Left colon (tissue), 2 donors: ENCODE data around the gene PLEKHA5. TPM values are rescaled to one million over a fixed set of nuclear protein-coding genes. Genes with fewer than 3 reads are reported as not detected.
A peak's percentile ranks its signal among the peaks of the same experiment; 100 is the strongest.

Source experiments
- ATAC-seq: fragments of 200-7000 bp; cut with Tn5 transposase; one replicate; pipeline ENCODE4 v1.9.1; 2020; ENCODE audit warnings: mild to moderate bottlenecking, moderate library complexity
- DNase-seq, 2 donors: peaks; one replicate each; pipeline ENCODE4 v3.0.0-alpha.2; 2020
- intact Hi-C, 2 donors: fragments of 100-400 bp; cut with DNase I in 1 of 2; cut with micrococcal nuclease in 1 of 2; formaldehyde crosslinking; loops; one replicate each; pipeline versions ENCODE4 v1.11.2 to v1.14.0; 2022; cut with DNase I, micrococcal nuclease
- total RNA-seq, 2 donors: library from RNA; stranded (reverse); fragmentation: NEBNext Ultra II Directional; extraction: Animal tissue kit (Norgen Biotek cat#: 25700); gene quantifications; one replicate each; pipeline ENCODE4 v1.2.1, GENCODE V29; 2021
- donor health status: DM: no; HTN: no; CAD: no.
- donor health status: DM: yes; HTN: yes; CAD: no.

The PLEKHA5 gene
- total RNA-seq, 2 donors from 2014 or later = 33.1 to 36.8 TPM

DNA sequence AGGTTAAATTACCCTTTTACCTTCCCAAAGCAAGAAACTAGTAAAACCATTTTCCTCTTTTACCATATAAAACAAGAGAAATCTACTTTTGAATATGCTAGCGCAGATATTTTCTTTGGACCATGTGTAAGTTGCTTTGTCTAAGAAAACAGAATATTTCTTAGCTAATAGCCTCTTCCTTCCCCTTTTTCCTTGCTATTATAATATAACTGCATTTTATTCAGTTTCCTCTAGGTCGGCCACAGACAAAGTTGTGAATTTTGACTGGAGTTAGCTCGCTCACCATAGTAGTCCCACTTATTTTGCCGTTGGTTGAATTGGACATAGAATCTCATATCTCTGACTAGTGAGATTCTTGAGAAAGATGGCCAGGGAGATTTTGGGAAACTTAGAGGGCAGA, 115.6 kb downstream of the PLEKHA5 start:
- ATAC-seq (no peak), DNase-seq (no peak)
- intact Hi-C loops = no loop called here

DNA sequence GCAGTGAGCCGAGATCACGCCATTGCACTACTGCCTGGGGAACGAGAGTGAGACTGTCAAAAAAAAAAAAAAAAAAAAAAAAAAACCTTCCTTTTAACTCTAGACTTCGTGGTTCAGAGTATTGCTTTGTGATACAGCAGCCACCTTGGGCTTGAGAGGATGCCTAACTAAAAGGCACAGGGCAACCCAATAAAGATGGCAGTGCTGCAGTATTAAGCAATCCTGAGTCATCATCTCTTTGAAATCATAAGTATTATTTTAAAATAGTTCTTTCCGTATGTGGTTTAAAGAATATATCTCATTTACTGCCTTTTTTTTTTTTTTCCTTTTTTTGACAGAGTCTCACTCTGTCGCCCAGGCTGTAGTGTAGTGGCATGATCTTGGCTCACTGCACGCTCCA, 116.1 kb downstream of the PLEKHA5 start:
- intact Hi-C loops = no loop called here
- no peak for ATAC-seq
- DNase-seq = no peak

DNA sequence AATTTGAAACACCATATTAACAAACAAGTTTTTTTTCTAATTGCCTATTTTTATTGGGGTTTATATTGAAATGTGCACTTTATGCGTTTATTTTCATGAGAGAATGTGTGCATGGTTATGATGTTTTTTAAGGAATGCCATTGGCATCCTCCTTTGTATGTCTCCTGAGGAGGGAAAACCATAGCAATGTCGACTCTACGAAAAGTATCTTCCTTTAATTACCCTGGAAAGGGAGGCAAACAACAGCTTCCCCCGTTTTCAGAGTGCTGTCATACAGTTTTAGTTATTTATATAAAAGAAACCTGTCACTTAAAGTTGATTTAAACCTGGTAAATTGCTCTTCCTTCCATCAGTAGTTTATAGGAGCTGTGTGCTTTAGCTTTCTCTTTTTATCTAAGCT, 117.4 kb downstream of the PLEKHA5 start:
- no peak for DNase-seq
- intact Hi-C loops = no loop called here

DNA sequence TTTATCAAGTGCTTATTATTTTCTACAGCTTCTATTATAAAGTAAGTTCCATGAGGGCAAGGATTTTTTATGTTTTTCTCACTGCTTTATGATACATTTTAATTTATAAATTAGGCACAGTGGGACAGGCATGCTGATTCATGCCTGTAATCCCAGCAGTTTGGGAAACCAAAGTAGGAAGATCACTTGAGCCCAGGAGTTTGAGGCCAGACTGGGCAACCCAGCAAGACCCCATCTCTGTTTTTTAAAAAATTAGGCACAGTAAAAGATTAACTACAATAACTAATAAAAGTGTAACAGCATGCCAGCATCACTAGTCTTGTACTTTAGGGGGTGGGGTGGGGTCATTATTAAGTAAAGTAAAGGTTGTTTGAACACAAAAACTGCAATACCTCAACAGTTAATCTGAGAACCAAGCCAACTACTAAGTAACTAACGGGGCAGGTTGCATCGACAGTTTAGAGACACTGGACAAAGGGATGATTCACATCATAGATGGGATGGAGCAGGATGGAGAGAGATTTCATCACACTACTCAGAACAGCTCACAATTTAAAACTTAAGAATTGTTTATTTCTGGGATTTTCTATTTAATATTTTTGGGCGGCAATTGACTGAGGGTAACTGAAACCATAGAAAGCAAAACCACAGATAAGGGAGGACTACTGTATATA, 119.5 kb downstream of the PLEKHA5 start:
- ATAC-seq = no peak
- intact Hi-C loops = no loop called here
- no peak for DNase-seq

More for the DNA sequence above, 117.4 kb downstream of the PLEKHA5 start:
- ATAC-seq = no peak

DNA sequence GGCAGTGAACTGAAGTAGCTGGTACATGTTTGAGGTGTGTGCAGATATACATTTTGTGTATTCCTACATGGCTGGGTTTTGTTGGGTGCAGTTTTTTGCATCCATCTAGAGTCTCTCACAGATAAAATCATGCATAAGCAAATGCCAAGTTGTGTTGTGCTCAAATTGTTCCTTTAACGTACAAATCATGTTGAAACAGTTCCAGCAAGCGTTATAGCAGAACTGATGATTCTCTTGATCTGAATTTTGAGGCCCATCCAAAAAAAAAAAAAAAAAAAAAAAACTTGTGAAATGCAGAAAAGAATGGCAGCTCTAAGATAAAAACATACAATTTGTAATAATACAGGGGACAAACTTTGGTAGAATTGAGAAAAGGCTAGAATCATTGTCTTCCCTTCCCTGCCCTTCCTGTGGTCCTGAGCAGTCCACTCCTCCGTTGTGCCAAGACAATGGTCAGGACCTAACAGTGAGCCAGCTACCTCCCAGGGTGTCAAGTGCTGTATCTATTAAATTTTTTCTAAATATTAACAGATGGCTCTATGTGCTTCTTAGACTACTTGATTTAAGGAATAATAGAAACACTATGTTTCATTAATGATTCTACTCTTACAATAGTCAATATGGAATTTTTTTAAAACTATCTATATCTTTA, 122.1 kb downstream of the PLEKHA5 start:
- intact Hi-C loops = no loop called here
- DNase-seq = no peak
- no peak for ATAC-seq

DNA sequence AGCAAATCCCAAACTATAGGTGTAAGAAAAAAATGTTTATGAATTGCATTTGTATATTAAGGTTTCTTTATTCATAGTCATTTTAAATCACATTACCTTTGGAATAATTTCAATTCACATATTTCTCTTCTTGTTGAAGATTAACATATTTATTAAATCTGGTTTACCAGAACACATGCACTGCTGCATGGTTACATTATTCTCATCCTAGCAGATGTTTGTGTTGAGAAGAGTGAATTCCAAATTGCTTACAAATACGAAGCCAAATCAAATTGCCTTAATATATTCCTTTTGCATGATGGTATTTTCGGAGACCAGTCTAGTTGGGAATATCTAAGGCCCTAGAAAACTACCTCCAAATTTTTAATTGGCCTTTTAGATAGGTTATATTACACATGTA, 130.6 kb downstream of the PLEKHA5 start:
- no peak for ATAC-seq
- no peak for DNase-seq
- intact Hi-C loops = no loop called here

DNA sequence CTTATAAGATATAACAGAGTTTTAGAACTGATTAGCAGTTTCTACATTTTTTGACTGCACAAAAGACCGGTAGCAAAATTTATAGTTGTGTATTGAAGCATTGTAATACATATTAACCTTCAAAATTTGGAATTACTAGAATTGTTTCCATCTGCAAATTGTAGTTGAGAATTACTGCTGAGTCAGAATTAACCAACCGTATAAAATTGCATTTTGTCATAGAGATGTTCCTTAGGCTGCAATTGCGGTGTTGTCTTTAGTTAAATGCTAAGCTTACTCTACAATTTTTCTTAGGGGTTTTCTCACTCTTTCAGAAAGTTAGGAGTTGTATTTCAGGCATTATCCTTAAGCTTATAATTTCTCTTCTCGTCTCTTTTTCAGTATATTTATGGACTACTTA, 132.2 kb downstream of the PLEKHA5 start:
- intact Hi-C loops = no loop called here
- ATAC-seq (no peak), DNase-seq (no peak)

DNA sequence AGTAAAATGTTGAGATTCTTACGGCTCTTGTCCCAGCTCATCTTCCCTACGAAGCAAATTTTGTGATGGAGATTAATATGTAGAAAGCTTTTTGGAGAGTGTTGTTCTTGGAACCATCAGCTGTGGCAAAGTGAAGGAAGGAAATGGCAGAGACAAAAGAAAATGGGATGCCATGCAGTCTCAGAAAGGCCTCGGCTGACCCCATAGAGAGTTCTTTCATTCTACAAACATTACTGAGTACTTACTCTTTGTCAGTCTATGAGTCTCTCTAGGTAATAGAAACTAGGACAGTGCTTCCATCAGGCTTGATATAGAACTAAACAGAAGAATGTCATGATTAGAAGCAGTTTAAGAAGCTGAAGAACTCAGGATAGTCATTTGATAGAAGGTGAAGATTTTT, 134.1 kb downstream of the PLEKHA5 start:
- no peak for ATAC-seq
- intact Hi-C loops = no loop called here
- DNase-seq = no peak

DNA sequence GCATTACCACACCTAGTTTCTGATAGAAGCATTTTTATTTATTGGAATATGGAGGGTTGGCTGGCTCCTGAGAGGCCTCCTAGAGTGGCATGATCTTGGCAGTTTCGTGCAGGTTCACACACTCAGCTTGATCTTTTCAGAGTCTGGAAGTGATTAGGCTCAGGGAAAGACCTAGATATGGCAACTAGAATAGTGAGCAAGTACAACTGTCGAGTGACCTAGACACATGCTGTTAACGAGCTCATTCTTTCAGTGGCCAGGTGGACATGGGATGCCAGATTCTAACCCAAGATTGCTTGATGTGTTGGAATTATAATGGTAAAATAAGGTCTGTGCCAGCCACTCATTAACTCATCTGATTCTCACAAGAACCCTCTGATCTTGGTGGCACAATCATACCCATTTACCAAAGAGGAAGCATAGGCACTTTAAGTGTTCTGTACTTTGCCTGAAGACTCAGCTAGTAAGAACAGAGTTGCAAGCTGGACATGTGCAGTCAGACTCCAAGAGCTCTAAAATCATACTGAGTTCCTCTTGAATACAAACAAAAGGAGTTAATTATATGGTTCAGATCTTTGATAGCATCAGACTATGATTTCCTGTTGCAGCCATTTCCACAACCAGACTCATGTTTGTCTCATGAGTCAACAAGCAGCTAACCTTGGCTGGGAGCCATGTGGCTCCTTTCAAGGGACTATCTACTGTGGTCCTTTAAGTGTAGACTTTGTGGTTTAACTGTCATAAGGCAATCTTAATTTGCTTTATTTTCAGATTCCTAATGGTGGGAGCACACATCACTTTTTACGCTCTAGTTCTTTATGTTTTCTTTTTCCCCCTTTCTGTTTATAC, 144.2 kb downstream of the PLEKHA5 start:
- ATAC-seq (peak; percentile 85), DNase-seq (peak; percentile 56 to 75)
- intact Hi-C loops = no loop called here

DNA sequence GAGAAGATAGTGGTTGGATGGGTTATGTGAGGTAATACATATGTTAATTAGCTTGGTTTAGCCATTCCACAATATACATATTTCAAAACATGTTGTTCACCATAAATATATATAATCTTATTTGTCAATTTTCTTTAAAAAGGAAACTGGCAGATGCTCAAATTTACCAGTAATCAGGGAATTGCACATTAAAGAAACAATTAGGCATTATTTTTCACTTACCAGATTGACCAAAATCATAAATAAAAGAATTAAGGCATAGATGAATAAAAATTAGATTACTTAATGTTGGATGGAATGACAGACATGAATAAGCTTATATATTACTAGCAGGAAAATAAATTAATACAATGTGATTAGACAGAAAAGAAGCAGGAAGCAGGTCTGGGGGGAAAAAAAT, 147.2 kb downstream of the PLEKHA5 start:
- intact Hi-C loops = no loop called here
- DNase-seq (no peak), ATAC-seq (no peak)

DNA sequence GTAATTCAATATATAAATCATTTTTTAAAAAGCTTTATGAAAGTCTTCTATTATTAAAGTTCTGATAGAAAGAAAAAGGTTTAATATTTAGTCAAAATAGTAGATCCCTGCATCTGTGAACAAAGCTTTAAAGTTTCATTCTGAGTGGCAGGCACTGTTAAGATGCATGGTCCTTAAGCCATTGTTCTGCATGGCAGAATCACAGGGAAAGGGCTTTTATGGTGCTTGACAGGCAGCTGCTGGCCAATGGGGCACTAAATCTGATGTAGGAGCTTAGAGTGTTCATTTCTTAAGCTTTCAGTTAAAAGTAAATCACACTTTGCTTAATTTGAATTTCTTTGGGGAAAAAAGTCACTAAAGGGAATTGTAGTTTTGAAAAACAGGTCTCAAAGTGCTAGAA, 148.2 kb downstream of the PLEKHA5 start:
- DNase-seq = no peak
- intact Hi-C loops = no loop called here
- ATAC-seq = no peak

DNA sequence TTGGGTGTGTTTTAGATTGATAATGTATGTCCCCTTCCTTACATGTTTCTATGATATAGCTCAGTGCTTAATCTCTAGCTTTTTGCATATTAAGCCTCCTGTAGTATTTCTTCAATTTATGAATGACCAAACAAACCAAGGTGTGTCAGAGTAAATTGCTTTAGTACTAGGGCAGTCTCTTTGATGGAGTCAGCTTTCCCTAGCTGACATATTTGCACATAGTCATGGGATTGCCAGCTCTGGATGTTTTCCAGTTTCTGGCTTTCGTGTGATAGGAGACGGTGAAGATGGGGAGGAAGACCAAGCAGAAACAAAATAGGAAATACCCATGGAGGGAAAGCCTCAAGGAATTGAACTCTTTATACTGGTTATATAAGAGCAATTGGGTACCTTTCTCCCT, 148.9 kb downstream of the PLEKHA5 start:
- DNase-seq (no peak), ATAC-seq (peak; percentile 68)
- intact Hi-C loops = no loop called here

DNA sequence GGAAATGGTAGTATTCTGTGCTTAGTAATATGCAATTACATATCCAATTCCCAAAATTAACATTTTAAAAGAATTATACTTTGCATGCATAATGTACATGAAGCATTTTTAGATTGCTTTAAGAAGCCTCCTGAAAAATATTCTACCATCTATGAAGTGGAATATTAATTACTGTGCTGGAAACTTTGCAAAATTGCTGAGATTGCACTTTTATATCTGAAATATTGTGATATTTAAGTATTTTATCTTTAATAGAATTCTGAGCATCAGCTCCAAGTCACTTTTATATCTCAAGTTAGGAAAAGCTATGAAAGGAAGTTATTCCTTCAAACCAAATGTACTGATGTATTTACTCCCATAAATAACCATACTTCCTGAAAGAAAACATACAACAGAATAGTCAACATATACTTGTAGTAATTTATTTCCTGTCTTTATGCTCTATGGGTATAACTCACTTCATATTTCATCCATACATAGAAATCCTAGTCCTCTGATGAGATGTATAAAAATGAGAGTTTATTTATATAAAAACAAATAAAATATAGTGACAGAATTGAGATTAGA, 152.7 kb downstream of the PLEKHA5 start:
- DNase-seq (no peak), ATAC-seq (no peak)
- intact Hi-C loops = no loop called here

DNA sequence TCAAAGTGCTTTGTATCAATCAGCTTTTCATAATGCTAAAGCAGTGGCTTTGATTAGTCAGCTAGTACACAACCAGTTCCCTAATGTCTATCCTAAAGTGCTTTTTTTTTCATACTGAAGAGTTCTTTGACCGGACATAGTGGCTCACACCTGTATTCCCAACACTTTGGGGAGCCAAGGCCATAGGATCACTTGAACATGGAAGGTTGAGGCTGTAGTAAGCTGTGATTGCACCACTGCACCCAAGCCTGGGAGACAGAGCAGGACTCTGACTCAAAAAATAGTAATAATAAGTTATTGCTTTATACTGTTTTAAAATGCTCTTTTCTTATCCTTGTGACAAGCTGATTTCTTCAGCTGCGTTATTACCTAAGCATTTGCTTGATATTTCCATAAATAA, 155.1 kb downstream of the PLEKHA5 start:
- intact Hi-C loops = no loop called here
- no peak for ATAC-seq

DNA sequence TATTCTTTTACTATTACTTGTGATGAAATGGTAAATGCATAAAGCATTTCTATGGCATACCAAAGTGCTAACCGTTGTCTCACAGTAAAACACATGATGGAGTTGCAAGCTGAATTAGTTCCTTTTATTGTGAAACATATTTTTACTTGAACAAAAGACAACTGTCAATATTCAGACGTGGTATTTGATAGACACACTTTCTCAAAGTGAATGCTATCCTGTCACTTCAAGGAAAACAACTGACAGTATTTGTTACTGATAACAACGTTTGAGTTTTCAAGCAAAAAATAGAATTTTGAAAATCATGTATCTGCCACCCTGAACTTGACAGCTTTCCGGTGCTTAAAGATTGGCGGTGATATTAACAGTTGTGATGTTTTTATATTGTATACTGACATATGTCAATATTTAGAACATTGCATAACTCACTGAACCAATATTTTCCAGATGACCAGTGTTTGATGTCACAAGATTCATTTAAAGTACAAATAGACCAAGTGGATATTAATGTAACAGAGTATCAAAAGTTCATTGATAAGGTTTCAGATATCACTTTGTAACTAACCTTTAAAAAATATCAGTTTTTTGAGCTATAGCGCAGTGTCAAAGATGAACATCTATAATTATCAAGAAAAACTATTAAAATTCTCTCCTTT, 156.4 kb downstream of the PLEKHA5 start:
- intact Hi-C loops = no loop called here
- no peak for DNase-seq
- ATAC-seq = no peak

More for the DNA sequence above, 155.1 kb downstream of the PLEKHA5 start:
- DNase-seq = no peak

DNA sequence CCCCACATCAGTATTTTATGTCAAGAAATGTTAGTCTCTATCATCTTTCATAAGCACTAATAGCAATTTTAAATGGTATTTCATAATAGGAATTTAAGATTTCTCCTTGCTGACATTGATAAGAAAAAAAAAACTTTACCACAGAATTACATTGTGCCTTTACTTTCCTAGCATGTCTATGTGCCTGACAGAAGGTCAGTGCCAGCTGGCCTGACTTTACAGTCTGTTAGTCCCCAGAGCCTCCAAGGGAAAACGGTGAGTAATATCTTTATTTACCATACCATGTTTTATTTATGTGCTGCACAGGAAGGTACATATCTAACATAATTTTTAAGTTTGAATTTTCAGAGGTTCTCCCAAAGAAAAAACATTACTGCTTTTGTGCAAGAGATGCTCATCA, 157.8 kb downstream of the PLEKHA5 start:
- DNase-seq (no peak), ATAC-seq (no peak)
- intact Hi-C loops = no loop called here

DNA sequence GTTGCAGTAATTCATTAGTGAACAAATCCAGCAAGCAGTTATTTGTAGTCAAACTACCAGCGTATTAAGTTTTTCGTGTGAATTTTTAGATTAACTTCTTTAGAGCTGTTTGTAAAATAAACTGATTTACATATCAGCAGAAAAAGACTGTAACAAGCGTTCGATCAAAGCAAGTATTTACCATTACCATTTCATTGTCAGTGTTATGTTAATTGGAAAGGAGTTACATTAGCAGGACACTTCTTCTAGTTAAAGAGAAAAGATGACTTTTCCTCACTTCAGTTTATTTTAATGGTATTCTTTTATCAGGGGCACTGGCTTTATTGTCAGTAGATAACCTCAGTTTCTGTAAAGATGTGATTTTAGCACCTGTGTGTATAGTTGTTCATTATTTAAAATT, 158.6 kb downstream of the PLEKHA5 start:
- ATAC-seq = no peak
- no peak for DNase-seq
- intact Hi-C loops = no loop called here

DNA sequence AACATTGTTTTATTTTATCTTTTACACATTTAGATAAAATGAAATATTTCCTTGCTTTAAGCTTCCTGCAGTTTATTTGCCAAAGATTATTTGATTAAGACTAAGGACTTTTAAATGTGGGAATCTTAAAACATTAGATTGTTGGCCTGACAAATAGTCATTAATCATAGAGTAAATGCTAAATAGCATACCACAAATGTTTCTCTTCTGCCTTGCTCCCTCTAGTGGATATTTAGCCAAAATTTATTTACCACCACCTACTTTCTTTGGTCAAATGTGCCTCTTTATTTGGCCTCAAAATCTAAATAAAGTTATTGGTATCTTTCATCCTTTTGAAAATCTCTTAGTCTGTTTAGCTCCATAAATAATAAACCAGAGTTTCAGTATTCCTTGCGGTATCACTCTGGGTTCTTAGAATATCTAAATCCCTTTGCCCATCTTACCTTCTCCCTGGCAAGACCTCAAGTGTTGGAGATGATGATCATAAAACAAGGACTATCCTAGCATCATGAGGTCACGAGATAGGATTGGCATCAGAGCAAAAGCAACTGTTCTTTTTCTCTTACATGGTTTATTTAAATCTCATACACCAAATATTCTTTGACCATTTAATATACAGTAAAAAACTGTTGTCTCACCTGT, 159.2 kb downstream of the PLEKHA5 start:
- DNase-seq (no peak), ATAC-seq (no peak)
- intact Hi-C loops = no loop called here
